NCI-H1092 treated with DMSO at 0.1 percent for 48 hours (cell line): ENCODE measurements around the gene MRPL17.

ENCODE experiments used
- DNase-seq: peaks from one replicate; lab custom pipeline; 2025; lab: John Stamatoyannopoulos, UW

Gene MRPL17

GRCh38 chr11:6654281-6655019 is 28.7 kb downstream of the MRPL17 start:
- DNase-seq = no peak

- no peak for DNase-seq
Measured at GRCh38 chr11:6653656-6654055, 29.5 kb downstream of the MRPL17 start.

GRCh38 chr11:6653097-6653496 is 30.0 kb downstream of the MRPL17 start:
- no peak for DNase-seq

GRCh38 chr11:6652182-6652581 is 31.0 kb downstream of the MRPL17 start:
- DNase-seq = no peak

- DNase-seq = no peak
Measured at GRCh38 chr11:6650980-6651379, 32.2 kb downstream of the MRPL17 start.

- no peak for DNase-seq
Measured at GRCh38 chr11:6650104-6650503, 33.0 kb downstream of the MRPL17 start.

GRCh38 chr11:6648501-6648900 is 34.6 kb downstream of the MRPL17 start:
- no peak for DNase-seq

GRCh38 chr11:6647836-6648235 is 35.3 kb downstream of the MRPL17 start:
- no peak for DNase-seq

GRCh38 chr11:6646918-6647679 is 36.0 kb downstream of the MRPL17 start:
- no peak for DNase-seq

GRCh38 chr11:6646576-6646917 is 36.6 kb downstream of the MRPL17 start:
- DNase-seq = no peak

GRCh38 chr11:6646071-6646470 is 37.1 kb downstream of the MRPL17 start:
- no peak for DNase-seq

- DNase-seq = no peak
Measured at GRCh38 chr11:6642957-6643356, 40.2 kb downstream of the MRPL17 start.

- DNase-seq = no peak
Measured at GRCh38 chr11:6640985-6641701, 42.0 kb downstream of the MRPL17 start.

GRCh38 chr11:6640036-6640984 is 42.8 kb downstream of the MRPL17 start:
- DNase-seq = no peak

GRCh38 chr11:6638429-6638828 is 44.7 kb downstream of the MRPL17 start:
- DNase-seq = no peak

- no peak for DNase-seq
Measured at GRCh38 chr11:6637871-6638270, 45.3 kb downstream of the MRPL17 start.

- DNase-seq = no peak
Measured at GRCh38 chr11:6636480-6636879, 46.7 kb downstream of the MRPL17 start.

- DNase-seq = no peak
Measured at GRCh38 chr11:6635082-6635932, 47.8 kb downstream of the MRPL17 start.

- DNase-seq = no peak
Measured at GRCh38 chr11:6634534-6634933, 48.6 kb downstream of the MRPL17 start.

GRCh38 chr11:6633422-6634408 is 49.4 kb downstream of the MRPL17 start:
- DNase-seq = no peak
